ENCODE results near the gene PROM1. TPM values are rescaled to one million over a fixed set of nuclear protein-coding genes. Genes with fewer than 3 reads are reported as not detected.

The PROM1 gene
- total and polyA plus RNA-seq, 2 of the 4 experiments (the other 2 are of a cell fraction), result not detected

DNA sequence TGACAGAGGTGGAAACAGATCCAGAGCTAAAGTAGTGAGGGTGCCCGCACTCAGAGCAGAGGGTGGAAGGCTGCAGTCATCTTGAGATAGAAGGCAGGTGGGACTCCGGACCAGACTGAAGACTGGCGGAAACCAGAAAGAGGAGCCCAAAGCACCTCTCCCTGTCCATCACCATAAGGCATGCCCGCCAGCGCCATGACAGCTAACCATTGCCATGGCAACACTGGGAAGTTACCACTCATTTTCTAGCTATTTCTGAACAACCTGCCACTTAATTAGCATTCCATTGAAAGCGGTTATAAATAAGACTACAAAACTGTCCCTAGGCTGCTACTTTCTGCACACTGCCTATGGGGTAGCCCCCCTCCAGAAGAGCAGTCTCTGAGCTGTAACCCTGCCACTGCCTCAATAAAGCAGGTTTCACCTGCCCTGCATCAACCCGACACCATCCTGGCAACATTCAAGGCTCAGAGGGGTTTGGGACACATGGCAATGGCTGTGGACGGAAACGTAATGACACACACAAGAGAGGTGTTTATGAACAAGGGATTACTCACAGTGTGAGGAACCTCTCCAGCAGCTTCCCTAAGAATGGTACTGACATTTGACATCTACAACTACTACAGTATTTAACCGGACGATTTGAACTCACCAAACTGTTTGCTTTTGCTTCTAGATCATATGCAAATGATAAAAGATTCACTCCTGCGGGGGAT lies 93.1 kb downstream of the PROM1 start:
- H2BK20ac ChIP-seq (ENCODE audit: low read depth, low read length), result no peak overlapping the region
- no peak overlapping the region for H4K5ac ChIP-seq (ENCODE audit: low read depth, low read length)
- H4K20me1 ChIP-seq (ENCODE audit: insufficient read depth, low read length), result no peaks in the 10 kb centered on the region
- H4K91ac ChIP-seq (ENCODE audit: insufficient read depth, low read depth, low read length), result no peak overlapping the region
- H3K4ac ChIP-seq (ENCODE audit: low read depth, low read length), result no peak overlapping the region
- H4K8ac ChIP-seq (ENCODE audit: low read depth in 2 of 2, low read length in 2 of 2), result no peak overlapping the region
- no peaks in the 10 kb centered on the region for H3K4me1 ChIP-seq (ENCODE audit: control insufficient read depth, insufficient read depth, low read length)
- intact Hi-C loops (cut with micrococcal nuclease) (no loop called here), in situ Hi-C loops (cut with MboI; ENCODE audit: low sequenced_read_pairs) (no loop called here), dilution Hi-C loops (cut with HindIII; ENCODE audit: low sequenced_read_pairs, unreplicated experiment) (no loop called here)
- no peak overlapping the region for H2AK5ac ChIP-seq (ENCODE audit: low read depth, low read length)
- H2AFZ ChIP-seq (replicated peaks; ENCODE audit: low read length, poor library complexity), result no peak overlapping the region
- no peaks in the 10 kb centered on the region for H3K79me1 ChIP-seq (ENCODE audit: low read depth in 1 of 2, low read length in 2 of 2)
- no TSS peak for BruUV-seq (replicated peaks)
- H3K9ac ChIP-seq (ENCODE audit: low read depth, low read length), result no peak overlapping the region
- CTCF ChIA-PET, result no interaction called here
- TF ChIP-seq MAZ (IDR thresholded peaks at IDR 0.05; ENCODE audit: borderline replicate concordance, low read depth, low read length) (no peak), ELK1 (IDR thresholded peaks at IDR 0.05; ENCODE audit: borderline replicate concordance, low read depth, low read length) (no peak), SMC3 (IDR thresholded peaks at IDR 0.05; ENCODE audit: low read depth, low read length) (no peak), RCOR1 (IDR thresholded peaks at IDR 0.05; ENCODE audit: insufficient replicate concordance, low read length) (no peak), RFX5 (IDR thresholded peaks at IDR 0.05; ENCODE audit: low read depth, low read length) (no peak), CHD1 (IDR thresholded peaks at IDR 0.05; ENCODE audit: low read depth, low read length) (no peak), MAFK (IDR thresholded peaks at IDR 0.05; ENCODE audit: low read depth, low read length) (no peak), NFE2L2 (IDR thresholded peaks at IDR 0.05; ENCODE audit: low read depth, low read length) (no peak), CEBPB (IDR thresholded peaks at IDR 0.05; ENCODE audit: low read depth, low read length) (no peak), BHLHE40 (IDR thresholded peaks at IDR 0.05; ENCODE audit: low read depth, low read length) (no peak), MXI1 (IDR thresholded peaks at IDR 0.05; ENCODE audit: borderline replicate concordance, low read depth, low read length) (no peak), POLR2A (IDR thresholded peaks at IDR 0.05; ENCODE audit: low read depth, low read length) (no peak), RAD21 (IDR thresholded peaks at IDR 0.05; ENCODE audit: low read length) (no peak)
- TF ChIP-seq, protein P1, sequence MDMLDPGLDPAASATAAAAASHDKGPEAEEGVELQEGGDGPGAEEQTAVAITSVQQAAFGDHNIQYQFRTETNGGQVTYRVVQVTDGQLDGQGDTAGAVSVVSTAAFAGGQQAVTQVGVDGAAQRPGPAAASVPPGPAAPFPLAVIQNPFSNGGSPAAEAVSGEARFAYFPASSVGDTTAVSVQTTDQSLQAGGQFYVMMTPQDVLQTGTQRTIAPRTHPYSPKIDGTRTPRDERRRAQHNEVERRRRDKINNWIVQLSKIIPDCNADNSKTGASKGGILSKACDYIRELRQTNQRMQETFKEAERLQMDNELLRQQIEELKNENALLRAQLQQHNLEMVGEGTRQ (IDR thresholded peaks at IDR 0.05; ENCODE audit: low read depth, low read length), result no peak
- no peak overlapping the region for H2BK15ac ChIP-seq (ENCODE audit: low read depth, low read length)
- H3K23ac ChIP-seq (ENCODE audit: low read depth, low read length), result no peak overlapping the region
- DNase-seq (no peak), ATAC-seq (ENCODE audit: low read depth) (no peak)
- no peak overlapping the region for H3K4me3 ChIP-seq (ENCODE audit: insufficient read depth, low read depth, low read length)
- no CpG with 5 or more reads among the region's 12 CpGs for WGBS, 2 experiments (ENCODE audit: extremely low coverage in 2 of 2, insufficient read length in 1 of 2)
- POLR2A ChIA-PET (ENCODE audit: unreplicated experiment), result no interaction called here
- no peak overlapping the region for H2AK9ac ChIP-seq (replicated peaks; ENCODE audit: low read depth, low read length, poor library complexity)
- H3K18ac ChIP-seq (ENCODE audit: low read depth, low read length), result no peak overlapping the region
- no peak overlapping the region for H3K27ac ChIP-seq (ENCODE audit: insufficient read depth, low read length)
- peaks cover 23% of the 10 kb centered on the region for H3K27me3 ChIP-seq (ENCODE audit: control insufficient read depth, insufficient read depth, low read length)
- no peaks in the 10 kb centered on the region for H3K9me3 ChIP-seq (ENCODE audit: control insufficient read depth, insufficient read depth, low read length)
- no peak overlapping the region for H2BK120ac ChIP-seq (ENCODE audit: low read depth, low read length)
- no peak overlapping the region for H3K56ac ChIP-seq (ENCODE audit: extremely low read depth, insufficient read depth, low read length)
- no peaks in the 10 kb centered on the region for H3K36me3 ChIP-seq (ENCODE audit: control insufficient read depth, insufficient read depth, low read length)
- H3K9me1 ChIP-seq (ENCODE audit: insufficient read depth, low read length), result no peaks in the 10 kb centered on the region
- H2BK5ac ChIP-seq (ENCODE audit: low read depth, low read length, poor library complexity, severe bottlenecking), result no peak overlapping the region
- no peak overlapping the region for H3K4me2 ChIP-seq (ENCODE audit: low read depth, low read length)
- no peak overlapping the region for H3K14ac ChIP-seq (replicated peaks; ENCODE audit: low read depth, low read length)
